HEK293 (cell line): Measurements from ENCODE around the gene SYNE1.

Experiments
- CTCF ChIA-PET: fragments of 350-600 bp; formaldehyde crosslinking; extraction: SDS; loops from one replicate; lab custom pipeline; 2021; ENCODE audit warnings: antibody characterized with exemption; lab: Yijun Ruan, JAX
- POLR2A ChIA-PET: fragments of 300-600 bp; formaldehyde crosslinking; extraction: SDS; loops from one replicate; lab custom pipeline; 2020; ENCODE audit warnings: antibody characterized with exemption, inconsistent platforms; lab: Yijun Ruan, JAX
- H3K27ac ChIP-seq: fragments of 200-500 bp; sonication (Bioruptor generic); 2 replicates; pipeline ENCODE4 v1.5.1; 2014; ENCODE audit warnings: low read depth, low read length, control low read depth, inconsistent platforms; ENCODE audit errors: extremely low read depth
- H3K36me3 ChIP-seq, 2 experiments: fragments of 200-500 bp in 1 of 2; sonication (Bioruptor generic) in 1 of 2; 1 replicate in 1 of 2; 2 replicates in 1 of 2; pipeline ENCODE4 v1.5.1; 2014 to 2017; ENCODE audit warnings: inconsistent platforms in 2 of 2, low read length in 2 of 2; ENCODE audit not compliant: control insufficient read depth in 2 of 2, insufficient read depth in 1 of 2
- H3K4me1 ChIP-seq: fragments of 200-500 bp; sonication (Bioruptor generic); 2 replicates; pipeline ENCODE4 v1.5.1; 2014; ENCODE audit warnings: mild to moderate bottlenecking, low read length, inconsistent platforms; ENCODE audit not compliant: control insufficient read depth, insufficient read depth
- H3K4me3 ChIP-seq: 2 replicates; pipeline ENCODE4 v1.5.1; 2011; ENCODE audit warnings: low read depth, mild to moderate bottlenecking, control low read depth, low read length, moderate library complexity
- H3K9me3 ChIP-seq: fragments of 200-500 bp; sonication (Bioruptor generic); 2 replicates; pipeline ENCODE4 v1.5.1; 2014; ENCODE audit warnings: low read depth, low read length, inconsistent platforms; ENCODE audit not compliant: control insufficient read depth, insufficient read depth
- BCL11A ChIP-seq: fragments of 450-650 bp; formaldehyde crosslinking; IDR thresholded peaks from 2 replicates; pipeline ENCODE4 v1.5.1; 2016; ENCODE audit warnings: low read depth, missing biosample characterization, missing genetic modification characterization
- FEZF1 ChIP-seq: fragments of 450-650 bp; formaldehyde crosslinking; IDR thresholded peaks from 2 replicates; pipeline ENCODE4 v1.5.1; 2016; ENCODE audit warnings: missing biosample characterization, missing genetic modification characterization
- GFI1B ChIP-seq: fragments of 450-650 bp; formaldehyde crosslinking; IDR thresholded peaks from 2 replicates; pipeline ENCODE4 v1.5.1; 2016; ENCODE audit warnings: missing biosample characterization, missing genetic modification characterization
- KLF7 ChIP-seq: fragments of 450-650 bp; formaldehyde crosslinking; IDR thresholded peaks from 2 replicates; pipeline ENCODE4 v1.5.1; 2016; ENCODE audit warnings: missing biosample characterization, missing genetic modification characterization, borderline replicate concordance
- OSR2 ChIP-seq: fragments of 450-650 bp; formaldehyde crosslinking; IDR thresholded peaks from 2 replicates; pipeline ENCODE4 v1.5.1; 2016; ENCODE audit warnings: missing biosample characterization, missing genetic modification characterization
- PRDM1 ChIP-seq: fragments of 450-650 bp; formaldehyde crosslinking; IDR thresholded peaks from 2 replicates; pipeline ENCODE4; 2016; ENCODE audit warnings: missing biosample characterization, missing genetic modification characterization
- WT1 ChIP-seq: fragments of 450-650 bp; formaldehyde crosslinking; IDR thresholded peaks from 2 replicates; pipeline ENCODE4 v1.5.1; 2016; ENCODE audit warnings: missing biosample characterization, missing genetic modification characterization
- ZBTB17 ChIP-seq: fragments of 450-650 bp; formaldehyde crosslinking; IDR thresholded peaks from 2 replicates; pipeline ENCODE4 v1.5.1; 2016; ENCODE audit warnings: missing biosample characterization, missing genetic modification characterization
- ZEB2 ChIP-seq: fragments of 450-650 bp; formaldehyde crosslinking; IDR thresholded peaks from 2 replicates; pipeline ENCODE4 v1.5.1; 2016; ENCODE audit warnings: missing biosample characterization, missing genetic modification characterization
- ZFP37 ChIP-seq: fragments of 450-650 bp; formaldehyde crosslinking; IDR thresholded peaks from 2 replicates; pipeline ENCODE4 v1.5.1; 2016; ENCODE audit warnings: missing biosample characterization, missing genetic modification characterization
- ZIC2 ChIP-seq: fragments of 450-650 bp; formaldehyde crosslinking; IDR thresholded peaks from 2 replicates; pipeline ENCODE4 v1.5.1; 2016; ENCODE audit warnings: missing biosample characterization, missing genetic modification characterization
- ZNF112 ChIP-seq: fragments of 450-650 bp; formaldehyde crosslinking; IDR thresholded peaks from 2 replicates; pipeline ENCODE4 v1.5.0; 2017; ENCODE audit warnings: missing biosample characterization, missing genetic modification characterization
- ZNF133 ChIP-seq: fragments of 450-650 bp; formaldehyde crosslinking; IDR thresholded peaks from 2 replicates; pipeline ENCODE4 v1.5.1; 2016; ENCODE audit warnings: missing biosample characterization, missing genetic modification characterization
- ZNF138 ChIP-seq: fragments of 450-650 bp; formaldehyde crosslinking; IDR thresholded peaks from 2 replicates; pipeline ENCODE4 v1.5.1; 2016; ENCODE audit warnings: missing biosample characterization, missing genetic modification characterization, borderline replicate concordance
- ZNF175 ChIP-seq: fragments of 450-650 bp; formaldehyde crosslinking; IDR thresholded peaks from 2 replicates; pipeline ENCODE4 v1.5.1; 2016; ENCODE audit warnings: missing biosample characterization, missing genetic modification characterization
- ZNF19 ChIP-seq: fragments of 450-650 bp; formaldehyde crosslinking; IDR thresholded peaks from 2 replicates; pipeline ENCODE4; 2016; ENCODE audit warnings: missing biosample characterization, missing genetic modification characterization, low read depth
- ZNF335 ChIP-seq: fragments of 450-650 bp; formaldehyde crosslinking; conservative IDR thresholded peaks from 2 replicates; pipeline ENCODE4 v1.5.1; 2016; ENCODE audit warnings: missing biosample characterization, missing genetic modification characterization
- ZNF350 ChIP-seq: fragments of 450-650 bp; formaldehyde crosslinking; IDR thresholded peaks from 2 replicates; pipeline ENCODE4 v1.5.0; 2017; ENCODE audit warnings: missing biosample characterization, mild to moderate bottlenecking, missing genetic modification characterization
- ZNF366 ChIP-seq: fragments of 450-650 bp; formaldehyde crosslinking; conservative IDR thresholded peaks from 2 replicates; pipeline ENCODE4 v1.5.1; 2016; ENCODE audit warnings: missing biosample characterization, missing genetic modification characterization
- ZNF404 ChIP-seq: fragments of 450-650 bp; formaldehyde crosslinking; IDR thresholded peaks from 2 replicates; pipeline ENCODE4 v1.5.1; 2017; ENCODE audit warnings: missing biosample characterization, missing genetic modification characterization
- ZNF48 ChIP-seq: fragments of 450-650 bp; formaldehyde crosslinking; IDR thresholded peaks from 2 replicates; pipeline ENCODE4 v1.5.1; 2016; ENCODE audit warnings: missing biosample characterization, missing genetic modification characterization
- ZNF530 ChIP-seq: fragments of 450-650 bp; formaldehyde crosslinking; IDR thresholded peaks from 2 replicates; pipeline ENCODE4 v1.5.1; 2016; ENCODE audit warnings: low read depth, missing biosample characterization, missing genetic modification characterization
- ZNF555 ChIP-seq: fragments of 450-650 bp; formaldehyde crosslinking; conservative IDR thresholded peaks from 2 replicates; pipeline ENCODE4 v1.5.1; 2017; ENCODE audit warnings: missing biosample characterization, mild to moderate bottlenecking, missing genetic modification characterization, inconsistent platforms
- ZNF558 ChIP-seq: fragments of 450-650 bp; formaldehyde crosslinking; IDR thresholded peaks from 2 replicates; pipeline ENCODE4 v1.5.1; 2016; ENCODE audit warnings: missing biosample characterization, missing genetic modification characterization
- ZNF610 ChIP-seq: fragments of 450-650 bp; formaldehyde crosslinking; IDR thresholded peaks from 2 replicates; pipeline ENCODE4 v1.5.1; 2016; ENCODE audit warnings: missing biosample characterization, missing genetic modification characterization, borderline replicate concordance
- ZNF629 ChIP-seq: fragments of 450-650 bp; formaldehyde crosslinking; IDR thresholded peaks from 2 replicates; pipeline ENCODE4 v1.5.1; 2017; ENCODE audit warnings: missing biosample characterization, missing genetic modification characterization
- ZNF658 ChIP-seq: fragments of 450-650 bp; formaldehyde crosslinking; IDR thresholded peaks from 2 replicates; pipeline ENCODE4; 2016; ENCODE audit warnings: missing biosample characterization, missing genetic modification characterization
- ZNF785 ChIP-seq: fragments of 450-650 bp; formaldehyde crosslinking; IDR thresholded peaks from 2 replicates; pipeline ENCODE4 v1.5.1; 2016; ENCODE audit warnings: missing biosample characterization, missing genetic modification characterization
- ZXDB ChIP-seq: fragments of 450-650 bp; formaldehyde crosslinking; IDR thresholded peaks from 2 replicates; pipeline ENCODE4 v1.5.1; 2016; ENCODE audit warnings: missing biosample characterization, missing genetic modification characterization
- TF ChIP-seq, protein P1 (sequence below): fragments of 450-650 bp; formaldehyde crosslinking; IDR thresholded peaks from 2 replicates; pipeline ENCODE4 v1.5.1; 2016; ENCODE audit warnings: missing biosample characterization, missing genetic modification characterization, borderline replicate concordance
- TF ChIP-seq, protein P2 (sequence below): fragments of 450-650 bp; formaldehyde crosslinking; IDR thresholded peaks from 2 replicates; pipeline ENCODE4 v1.5.1; 2016; ENCODE audit warnings: missing biosample characterization, missing genetic modification characterization
- TF ChIP-seq, protein P3 (sequence below): fragments of 450-650 bp; formaldehyde crosslinking; IDR thresholded peaks from 2 replicates; pipeline ENCODE4 v1.5.1; 2016; ENCODE audit warnings: missing biosample characterization, missing genetic modification characterization

SYNE1 gene

DNA sequence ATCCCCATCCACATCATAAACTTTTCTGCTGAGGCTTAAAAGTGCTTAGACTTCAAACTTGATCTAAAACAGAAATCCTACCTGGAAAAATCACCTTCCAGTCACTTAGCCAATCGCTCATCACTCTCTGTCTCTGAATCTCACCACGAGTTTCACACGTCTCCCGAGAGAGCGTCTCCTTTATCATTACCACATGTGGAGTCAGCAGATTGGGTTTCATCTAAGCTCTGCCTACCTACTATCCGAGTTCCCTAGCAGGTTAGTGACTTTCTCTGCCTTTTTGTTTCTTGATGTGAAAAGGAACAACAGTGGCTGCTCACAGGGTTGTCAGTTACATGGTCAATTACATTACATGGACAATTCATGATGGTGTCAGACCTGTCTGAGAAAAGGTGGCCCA, 543.5 kb downstream of the SYNE1 start (continued):
- TF ChIP-seq, protein P1, sequence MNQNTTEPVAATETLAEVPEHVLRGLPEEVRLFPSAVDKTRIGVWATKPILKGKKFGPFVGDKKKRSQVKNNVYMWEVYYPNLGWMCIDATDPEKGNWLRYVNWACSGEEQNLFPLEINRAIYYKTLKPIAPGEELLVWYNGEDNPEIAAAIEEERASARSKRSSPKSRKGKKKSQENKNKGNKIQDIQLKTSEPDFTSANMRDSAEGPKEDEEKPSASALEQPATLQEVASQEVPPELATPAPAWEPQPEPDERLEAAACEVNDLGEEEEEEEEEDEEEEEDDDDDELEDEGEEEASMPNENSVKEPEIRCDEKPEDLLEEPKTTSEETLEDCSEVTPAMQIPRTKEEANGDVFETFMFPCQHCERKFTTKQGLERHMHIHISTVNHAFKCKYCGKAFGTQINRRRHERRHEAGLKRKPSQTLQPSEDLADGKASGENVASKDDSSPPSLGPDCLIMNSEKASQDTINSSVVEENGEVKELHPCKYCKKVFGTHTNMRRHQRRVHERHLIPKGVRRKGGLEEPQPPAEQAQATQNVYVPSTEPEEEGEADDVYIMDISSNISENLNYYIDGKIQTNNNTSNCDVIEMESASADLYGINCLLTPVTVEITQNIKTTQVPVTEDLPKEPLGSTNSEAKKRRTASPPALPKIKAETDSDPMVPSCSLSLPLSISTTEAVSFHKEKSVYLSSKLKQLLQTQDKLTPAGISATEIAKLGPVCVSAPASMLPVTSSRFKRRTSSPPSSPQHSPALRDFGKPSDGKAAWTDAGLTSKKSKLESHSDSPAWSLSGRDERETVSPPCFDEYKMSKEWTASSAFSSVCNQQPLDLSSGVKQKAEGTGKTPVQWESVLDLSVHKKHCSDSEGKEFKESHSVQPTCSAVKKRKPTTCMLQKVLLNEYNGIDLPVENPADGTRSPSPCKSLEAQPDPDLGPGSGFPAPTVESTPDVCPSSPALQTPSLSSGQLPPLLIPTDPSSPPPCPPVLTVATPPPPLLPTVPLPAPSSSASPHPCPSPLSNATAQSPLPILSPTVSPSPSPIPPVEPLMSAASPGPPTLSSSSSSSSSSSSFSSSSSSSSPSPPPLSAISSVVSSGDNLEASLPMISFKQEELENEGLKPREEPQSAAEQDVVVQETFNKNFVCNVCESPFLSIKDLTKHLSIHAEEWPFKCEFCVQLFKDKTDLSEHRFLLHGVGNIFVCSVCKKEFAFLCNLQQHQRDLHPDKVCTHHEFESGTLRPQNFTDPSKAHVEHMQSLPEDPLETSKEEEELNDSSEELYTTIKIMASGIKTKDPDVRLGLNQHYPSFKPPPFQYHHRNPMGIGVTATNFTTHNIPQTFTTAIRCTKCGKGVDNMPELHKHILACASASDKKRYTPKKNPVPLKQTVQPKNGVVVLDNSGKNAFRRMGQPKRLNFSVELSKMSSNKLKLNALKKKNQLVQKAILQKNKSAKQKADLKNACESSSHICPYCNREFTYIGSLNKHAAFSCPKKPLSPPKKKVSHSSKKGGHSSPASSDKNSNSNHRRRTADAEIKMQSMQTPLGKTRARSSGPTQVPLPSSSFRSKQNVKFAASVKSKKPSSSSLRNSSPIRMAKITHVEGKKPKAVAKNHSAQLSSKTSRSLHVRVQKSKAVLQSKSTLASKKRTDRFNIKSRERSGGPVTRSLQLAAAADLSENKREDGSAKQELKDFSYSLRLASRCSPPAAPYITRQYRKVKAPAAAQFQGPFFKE (tag by site-specific recombination) = no peak
- TF ChIP-seq BCL11A (tag by site-specific recombination) (no peak), WT1 (no peak), PRDM1 (tag by site-specific recombination) (peak; percentile 63), ZNF112 (no peak), OSR2 (0 out of 2 replicates have a peak, but pooled peaks have one; percentile 49), ZNF530 (no peak), ZIC2 (tag by site-specific recombination) (peak; percentile 35; the same call in 1 of the 2 replicates), ZEB2 (peak; percentile 34; the same call in 1 of the 2 replicates), ZNF404 (tag by site-specific recombination) (no peak), ZXDB (tag by site-specific recombination) (peak; percentile 21; the same call in 1 of the 2 replicates), ZNF19 (tag by site-specific recombination) (no peak), ZNF785 (tag by site-specific recombination) (no peak), ZNF555 (no peak), KLF7 (tag by site-specific recombination) (no peak), ZNF366 (no peak), ZNF175 (no peak), ZNF138 (no peak), ZBTB17 (tag by site-specific recombination) (peak; percentile 51; the same call in 1 of the 2 replicates), ZNF629 (no peak), ZNF350 (tag by site-specific recombination) (no peak), FEZF1 (tag by site-specific recombination) (peak; percentile 98), ZNF610 (tag by site-specific recombination) (peak; percentile 69; the same call in 1 of the 2 replicates), ZNF558 (tag by site-specific recombination) (no peak), ZFP37 (tag by site-specific recombination) (no peak)
- TF ChIP-seq, all 188 proteins: peak for 11

DNA sequence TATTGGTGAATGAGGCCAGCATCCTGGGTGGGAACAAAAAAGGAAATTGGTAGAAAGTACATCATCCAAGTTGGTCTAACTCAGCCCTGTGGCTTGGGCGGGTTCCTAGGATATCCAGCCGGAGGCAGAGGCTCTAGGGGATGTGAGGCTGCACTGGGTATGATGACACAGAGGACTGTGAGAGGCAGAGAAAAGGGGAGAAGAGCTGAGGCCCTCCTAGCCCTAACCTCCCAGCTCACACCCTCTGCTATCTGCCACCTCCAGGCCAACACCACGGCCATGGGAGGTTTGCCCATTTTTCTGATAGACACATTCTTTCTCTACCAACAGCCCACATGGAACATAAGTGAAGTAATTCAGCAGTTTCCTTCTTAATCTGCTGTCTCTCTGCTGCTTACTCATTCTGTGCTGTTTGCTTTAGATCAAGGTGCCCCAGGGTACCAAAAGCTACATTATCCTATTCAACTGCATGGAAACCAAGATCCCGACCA, 545.3 kb downstream of the SYNE1 start:
- no peak overlapping the region for H3K4me3 ChIP-seq
- no peaks in the 10 kb centered on the region for H3K36me3 ChIP-seq
- H3K9me3 ChIP-seq = no peaks in the 10 kb centered on the region
- ChIA-PET CTCF (interaction anchor here (0.6 to 1.1 kb wide), 2 partner anchors 44 to 401 kb away, joined by 3 read pairs; no protein-coding TSS in a partner anchor), POLR2A (no interaction called here)
- H3K4me1 ChIP-seq = peaks cover 12% of the 10 kb centered on the region
- H3K27ac ChIP-seq = no peak overlapping the region
- TF ChIP-seq ZNF48 (tag by site-specific recombination) (no peak), ZNF19 (tag by site-specific recombination) (no peak), ZNF658 (no peak), ZNF335 (tag by site-specific recombination) (no peak), GFI1B (tag by site-specific recombination) (no peak), ZNF133 (tag by site-specific recombination) (no peak)
- TF ChIP-seq, protein P2, sequence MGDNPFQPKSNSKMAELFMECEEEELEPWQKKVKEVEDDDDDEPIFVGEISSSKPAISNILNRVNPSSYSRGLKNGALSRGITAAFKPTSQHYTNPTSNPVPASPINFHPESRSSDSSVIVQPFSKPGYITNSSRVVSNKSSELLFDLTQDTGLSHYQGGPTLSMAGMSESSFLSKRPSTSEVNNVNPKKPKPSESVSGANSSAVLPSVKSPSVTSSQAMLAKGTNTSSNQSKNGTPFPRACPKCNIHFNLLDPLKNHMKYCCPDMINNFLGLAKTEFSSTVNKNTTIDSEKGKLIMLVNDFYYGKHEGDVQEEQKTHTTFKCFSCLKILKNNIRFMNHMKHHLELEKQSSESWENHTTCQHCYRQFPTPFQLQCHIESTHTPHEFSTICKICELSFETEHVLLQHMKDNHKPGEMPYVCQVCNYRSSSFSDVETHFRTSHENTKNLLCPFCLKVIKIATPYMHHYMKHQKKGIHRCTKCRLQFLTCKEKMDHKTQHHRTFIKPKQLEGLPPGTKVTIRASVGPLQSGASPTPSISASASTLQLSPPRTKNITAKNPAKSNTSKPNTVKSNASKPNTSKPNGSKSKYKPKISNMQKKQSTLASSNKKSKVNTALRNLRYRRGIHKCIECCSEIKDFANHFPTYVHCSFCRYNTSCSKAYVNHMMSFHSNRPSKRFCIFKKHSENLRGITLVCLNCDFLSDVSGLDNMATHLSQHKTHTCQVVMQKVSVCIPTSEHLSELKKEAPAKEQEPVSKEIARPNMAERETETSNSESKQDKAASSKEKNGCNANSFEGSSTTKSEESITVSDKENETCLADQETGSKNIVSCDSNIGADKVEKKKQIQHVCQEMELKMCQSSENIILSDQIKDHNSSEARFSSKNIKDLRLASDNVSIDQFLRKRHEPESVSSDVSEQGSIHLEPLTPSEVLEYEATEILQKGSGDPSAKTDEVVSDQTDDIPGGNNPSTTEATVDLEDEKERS (tag by site-specific recombination) = no peak
- TF ChIP-seq, protein P3, sequence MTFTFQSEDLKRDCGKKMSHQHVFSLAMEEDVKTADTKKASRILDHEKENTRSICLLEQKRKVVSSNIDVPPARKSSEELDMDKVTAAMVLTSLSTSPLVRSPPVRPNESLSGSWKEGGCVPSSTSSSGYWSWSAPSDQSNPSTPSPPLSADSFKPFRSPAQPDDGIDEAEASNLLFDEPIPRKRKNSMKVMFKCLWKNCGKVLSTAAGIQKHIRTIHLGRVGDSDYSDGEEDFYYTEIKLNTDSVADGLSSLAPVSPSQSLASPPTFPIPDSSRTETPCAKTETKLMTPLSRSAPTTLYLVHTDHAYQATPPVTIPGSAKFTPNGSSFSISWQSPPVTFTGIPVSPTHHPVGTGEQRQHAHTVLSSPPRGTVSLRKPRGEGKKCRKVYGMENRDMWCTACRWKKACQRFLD (tag by site-specific recombination) = no peak
